Adrenal gland (tissue), 5 donors: ENCODE data around the gene SLC48A1.

ENCODE experiments used
- CTCF ChIP-seq, 6 experiments: fragments of 450-650 bp in 4 of 6; fragments of 200-600 bp in 2 of 6; sonication (generic) in 1 of 6; IDR thresholded peaks; 1 replicate in 5 of 6; 2 replicates in 1 of 6; pipeline versions ENCODE4 v1.5.1 to v1.8.0; 2016 to 2021; ENCODE audit warnings: antibody characterized with exemption in 6 of 6, mild to moderate bottlenecking in 2 of 6, moderate library complexity in 1 of 6
- POLR2A ChIP-seq, 2 donors: fragments of 450-650 bp; IDR thresholded peaks; one replicate each; pipeline ENCODE4 v1.6.1; 2017; ENCODE audit warnings: antibody characterized with exemption in 2 of 2, mild to moderate bottlenecking in 2 of 2, moderate library complexity in 1 of 2
- donor health status: DM: no; HTN: no; CAD: no.

GRCh38 chr12:47775100-47775911, 2.3 kb downstream of the SLC48A1 start:
- TF ChIP-seq CTCF (IDR thresholded peaks at IDR 0.05), result no peak
- TF ChIP-seq POLR2A (IDR thresholded peaks at IDR 0.05), result no peak
